Lung (tissue), 12 donors: ENCODE data around the gene SLC25A18. TPM values are rescaled to one million over a fixed set of nuclear protein-coding genes. Genes with fewer than 3 reads are reported as not detected.

ENCODE experiments used
- ATAC-seq: fragments of 200-7000 bp; cut with Tn5 transposase; one replicate; pipeline ENCODE4 v1.9.1; 2020; ENCODE audit warnings: moderate number of reproducible peaks; ENCODE audit not compliant: insufficient read depth, low FRiP score
- DNase-seq, 3 donors: peaks; one replicate each; pipeline ENCODE4 v3.0.0-alpha.2; 2013 to 2017
- H3K27ac ChIP-seq, 2 donors: one replicate each; pipeline ENCODE4 v1.5.1; 2013; ENCODE audit warnings: mild to moderate bottlenecking in 2 of 2, moderate library complexity in 2 of 2, control low read depth in 1 of 2, inconsistent platforms in 1 of 2, low read depth in 1 of 2, low read length in 1 of 2
- H3K27me3 ChIP-seq, 3 donors: one replicate each; pipeline ENCODE4 v1.5.1; 2013; ENCODE audit warnings: low read length in 2 of 3; ENCODE audit not compliant: control insufficient read depth in 3 of 3, insufficient read depth in 3 of 3
- H3K36me3 ChIP-seq, 4 donors: one replicate each; pipeline ENCODE4 v1.5.1; 2013; ENCODE audit warnings: low read length in 4 of 4, mild to moderate bottlenecking in 1 of 4, moderate library complexity in 1 of 4; ENCODE audit not compliant: control insufficient read depth in 4 of 4, insufficient read depth in 4 of 4
- H3K4me1 ChIP-seq, 5 donors: one replicate each; pipeline ENCODE4 v1.5.1; 2013; ENCODE audit warnings: low read length in 5 of 5, mild to moderate bottlenecking in 2 of 5, moderate library complexity in 1 of 5; ENCODE audit not compliant: control insufficient read depth in 5 of 5, insufficient read depth in 5 of 5
- H3K4me3 ChIP-seq: one replicate; pipeline ENCODE4 v1.5.1; 2013; ENCODE audit warnings: mild to moderate bottlenecking, control low read depth, moderate library complexity
- H3K9ac ChIP-seq, 2 donors: one replicate each; pipeline ENCODE4 v1.5.1; 2013; ENCODE audit warnings: low read length in 2 of 2, control low read depth in 1 of 2; ENCODE audit not compliant: insufficient read depth in 1 of 2
- H3K9me3 ChIP-seq, 4 donors: one replicate each; pipeline ENCODE4 v1.5.1; 2013; ENCODE audit warnings: low read length in 3 of 4, mild to moderate bottlenecking in 1 of 4, moderate library complexity in 1 of 4; ENCODE audit not compliant: control insufficient read depth in 4 of 4, insufficient read depth in 3 of 4
- WGBS, 2 donors: extraction: QIAGEN DNeasy Blood & Tissue Kit; methylation state at CpG; one replicate each; pipeline ENCODE4 v1.1.7; 2013; 5-methylcytosine and 5-hydroxymethylcytosine counted together
- polyA plus RNA-seq, 2 donors: library from polyadenylated mRNA; stranded (reverse); fragments of 200-250 nt; gene quantifications; one replicate each; pipeline ENCODE4 v1.2.1, GENCODE V29; 2013
- total RNA-seq, 2 donors: library from RNA; depleted of rRNA in 1 of 2; stranded (reverse); fragments of >200 nt in 1 of 2; gene quantifications; one replicate each; pipeline ENCODE4 v1.2.1, GENCODE V29; 2014 to 2021
- TF ChIP-seq, protein P1 (sequence below): IDR thresholded peaks from 2 replicates; pipeline ENCODE4 v1.5.1; 2012; ENCODE audit warnings: mild to moderate bottlenecking; ENCODE audit errors: control extremely low read depth, extremely low read depth
- donor health status: control.
- donor health status: control.
- donor health status: Bipolar disorder and iron deficiency.
- donor health status: healthy.
- donor health status: DM: yes; HTN: yes; CAD: no.

The SLC25A18 gene
- total and polyA plus RNA-seq, 4 donors = 0.25 to 1.3 (median 0.75) TPM; not detected in 1

GRCh38 chr22:17537155-17537554 is 26.1 kb upstream of the SLC25A18 start:
- no peaks in the 10 kb centered on the region for H3K9me3 ChIP-seq

GRCh38 chr22:17540481-17540880 is 22.8 kb upstream of the SLC25A18 start:
- WGBS, 2 donors = 88 to 89% methylated on average over 15 of the region's 15 CpGs
- TF ChIP-seq, protein P1, sequence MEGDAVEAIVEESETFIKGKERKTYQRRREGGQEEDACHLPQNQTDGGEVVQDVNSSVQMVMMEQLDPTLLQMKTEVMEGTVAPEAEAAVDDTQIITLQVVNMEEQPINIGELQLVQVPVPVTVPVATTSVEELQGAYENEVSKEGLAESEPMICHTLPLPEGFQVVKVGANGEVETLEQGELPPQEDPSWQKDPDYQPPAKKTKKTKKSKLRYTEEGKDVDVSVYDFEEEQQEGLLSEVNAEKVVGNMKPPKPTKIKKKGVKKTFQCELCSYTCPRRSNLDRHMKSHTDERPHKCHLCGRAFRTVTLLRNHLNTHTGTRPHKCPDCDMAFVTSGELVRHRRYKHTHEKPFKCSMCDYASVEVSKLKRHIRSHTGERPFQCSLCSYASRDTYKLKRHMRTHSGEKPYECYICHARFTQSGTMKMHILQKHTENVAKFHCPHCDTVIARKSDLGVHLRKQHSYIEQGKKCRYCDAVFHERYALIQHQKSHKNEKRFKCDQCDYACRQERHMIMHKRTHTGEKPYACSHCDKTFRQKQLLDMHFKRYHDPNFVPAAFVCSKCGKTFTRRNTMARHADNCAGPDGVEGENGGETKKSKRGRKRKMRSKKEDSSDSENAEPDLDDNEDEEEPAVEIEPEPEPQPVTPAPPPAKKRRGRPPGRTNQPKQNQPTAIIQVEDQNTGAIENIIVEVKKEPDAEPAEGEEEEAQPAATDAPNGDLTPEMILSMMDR = no peak
- no peak for DNase-seq
- Histone ChIP-seq H3K4me1 (no peaks in the 10 kb centered on the region), H3K36me3 (peaks cover 3 to 23% (median 9%) of the 10 kb centered on the region in 4 donors), H3K9ac (no peak overlapping the region), H3K9me3 (no peaks in the 10 kb centered on the region), H3K4me3 (no peak overlapping the region), H3K27me3 (no peaks in the 10 kb centered on the region), H3K27ac (no peak overlapping the region)
- ATAC-seq = no peak

More at GRCh38 chr22:17537155-17537554, 26.1 kb upstream of the SLC25A18 start:
- H3K27me3 ChIP-seq = no peaks in the 10 kb centered on the region
- WGBS, 2 donors = 94 to 98% methylated on average over 2 of the region's 2 CpGs
- peaks cover 3 to 20% (median 6%) of the 10 kb centered on the region in 4 donors for H3K36me3 ChIP-seq
- DNase-seq (no peak), ATAC-seq (no peak)
- H3K4me1 ChIP-seq = no peaks in the 10 kb centered on the region
- H3K4me3 ChIP-seq = no peak overlapping the region
- H3K27ac ChIP-seq = no peak overlapping the region
- no peak overlapping the region for H3K9ac ChIP-seq
- TF ChIP-seq, protein P1 = no peak

DNA sequence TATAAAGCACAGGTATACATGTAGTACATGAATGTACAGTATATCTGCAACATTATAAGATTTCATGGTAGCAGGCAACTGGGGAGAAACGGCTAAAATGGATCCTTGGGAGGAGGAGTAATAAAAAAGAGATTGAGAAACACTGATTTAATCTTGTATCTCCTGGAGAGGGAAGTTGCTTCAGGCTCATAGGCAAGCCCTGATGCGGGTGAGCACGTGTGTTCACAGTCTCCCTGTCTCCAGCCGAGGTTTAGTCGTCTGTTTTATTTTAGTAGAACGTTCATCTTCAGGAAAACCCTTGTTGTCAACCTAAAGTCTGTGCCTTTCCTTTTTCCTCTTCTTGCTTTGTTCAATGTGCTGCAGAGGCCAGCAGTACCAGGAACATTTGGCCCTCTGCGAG is 21.8 kb upstream of the SLC25A18 start:
- no peak for ATAC-seq
- no peak for DNase-seq
- TF ChIP-seq, protein P1 = no peak
- Histone ChIP-seq H3K36me3 (peaks cover 3 to 23% (median 9%) of the 10 kb centered on the region in 4 donors), H3K9ac (no peak overlapping the region), H3K27me3 (no peaks in the 10 kb centered on the region), H3K27ac (no peak overlapping the region), H3K4me3 (no peak overlapping the region), H3K4me1 (no peaks in the 10 kb centered on the region), H3K9me3 (no peaks in the 10 kb centered on the region)
- WGBS, 2 donors = 79 to 85% methylated on average over 7 of the region's 7 CpGs

DNA sequence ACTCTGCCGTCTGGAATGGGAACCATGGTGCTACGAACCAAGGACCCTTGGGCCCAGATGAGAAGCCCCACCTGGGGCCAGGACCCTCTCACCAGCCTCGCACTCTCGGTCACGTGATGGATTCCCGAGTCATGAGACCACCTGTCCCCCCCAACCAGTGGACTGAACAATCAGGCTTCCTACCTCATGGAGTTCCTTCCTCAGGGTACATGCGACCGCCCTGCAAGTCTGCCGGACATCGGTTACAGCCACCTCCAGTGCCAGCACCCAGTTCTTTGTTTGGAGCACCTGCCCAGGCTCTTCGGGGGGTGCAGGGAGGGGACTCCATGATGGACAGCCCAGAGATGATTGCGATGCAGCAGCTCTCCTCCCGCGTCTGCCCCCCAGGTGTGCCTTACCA is 20.8 kb upstream of the SLC25A18 start:
- TF ChIP-seq, protein P1 = no peak
- DNase-seq = no peak
- Histone ChIP-seq H3K4me1 (no peaks in the 10 kb centered on the region), H3K27me3 (no peaks in the 10 kb centered on the region), H3K4me3 (no peak overlapping the region), H3K27ac (no peak overlapping the region), H3K36me3 (peaks cover 3 to 18% (median 9%) of the 10 kb centered on the region in 4 donors), H3K9ac (no peak overlapping the region), H3K9me3 (no peaks in the 10 kb centered on the region)
- WGBS, 2 donors = 96 to 98% methylated on average over 14 of the region's 14 CpGs
- no peak for ATAC-seq
